ENCODE measurements around the gene NVL. TPM values are rescaled to one million over a fixed set of nuclear protein-coding genes. Genes with fewer than 3 reads are reported as not detected.
"Not testable (repeated sequence)": the region's sequence is repeated elsewhere in the genome, so short reads cannot be mapped to it uniquely, and the experiment has no call there.

The NVL gene
- total RNA-seq, 1 experiment from 2014 or later: 43.4 TPM

DNA sequence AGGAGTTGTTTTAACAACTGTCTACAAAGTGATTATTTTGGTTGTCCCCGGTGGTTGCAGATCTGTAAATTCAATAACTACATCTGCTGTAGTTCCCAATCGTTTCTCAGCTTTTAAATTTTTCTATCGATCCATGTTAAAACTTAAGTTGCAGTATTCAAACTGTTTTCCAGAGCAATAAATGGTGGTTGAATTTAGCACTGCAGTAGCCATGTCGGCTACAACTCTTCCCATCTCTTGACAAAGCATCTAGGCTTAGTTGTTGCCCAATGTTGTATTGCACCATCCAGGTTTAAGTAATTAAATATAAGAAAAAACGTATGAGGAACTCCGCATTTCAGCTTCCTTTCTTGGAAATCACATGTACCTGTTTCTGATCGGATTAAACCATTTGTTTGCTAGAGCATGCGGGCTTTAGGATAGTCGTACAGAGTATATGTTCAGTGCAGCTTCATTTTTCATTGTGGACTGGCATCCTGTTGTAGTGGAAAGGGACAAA, 27.7 kb upstream of the NVL start:
- TF ChIP-seq, protein P1, sequence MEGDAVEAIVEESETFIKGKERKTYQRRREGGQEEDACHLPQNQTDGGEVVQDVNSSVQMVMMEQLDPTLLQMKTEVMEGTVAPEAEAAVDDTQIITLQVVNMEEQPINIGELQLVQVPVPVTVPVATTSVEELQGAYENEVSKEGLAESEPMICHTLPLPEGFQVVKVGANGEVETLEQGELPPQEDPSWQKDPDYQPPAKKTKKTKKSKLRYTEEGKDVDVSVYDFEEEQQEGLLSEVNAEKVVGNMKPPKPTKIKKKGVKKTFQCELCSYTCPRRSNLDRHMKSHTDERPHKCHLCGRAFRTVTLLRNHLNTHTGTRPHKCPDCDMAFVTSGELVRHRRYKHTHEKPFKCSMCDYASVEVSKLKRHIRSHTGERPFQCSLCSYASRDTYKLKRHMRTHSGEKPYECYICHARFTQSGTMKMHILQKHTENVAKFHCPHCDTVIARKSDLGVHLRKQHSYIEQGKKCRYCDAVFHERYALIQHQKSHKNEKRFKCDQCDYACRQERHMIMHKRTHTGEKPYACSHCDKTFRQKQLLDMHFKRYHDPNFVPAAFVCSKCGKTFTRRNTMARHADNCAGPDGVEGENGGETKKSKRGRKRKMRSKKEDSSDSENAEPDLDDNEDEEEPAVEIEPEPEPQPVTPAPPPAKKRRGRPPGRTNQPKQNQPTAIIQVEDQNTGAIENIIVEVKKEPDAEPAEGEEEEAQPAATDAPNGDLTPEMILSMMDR (IDR thresholded peaks at IDR 0.05; ENCODE audit: unreplicated experiment): no peak
- Mint-ChIP-seq H3K4me3 (ENCODE audit: low read depth, unreplicated experiment) (peak overlapping the region; percentile 97), H3K36me3 (ENCODE audit: insufficient read depth, unreplicated experiment) (peaks cover 28% of the 10 kb centered on the region), H3K27ac (ENCODE audit: unreplicated experiment) (peak overlapping the region; percentile 18), H3K4me1 (ENCODE audit: low read depth, unreplicated experiment) (peaks cover 21% of the 10 kb centered on the region), H3K9me3 (ENCODE audit: low read depth, unreplicated experiment) (no peaks in the 10 kb centered on the region), H3K27me3 (ENCODE audit: unreplicated experiment) (no peaks in the 10 kb centered on the region)
- BruUV-seq (replicated peaks): no TSS peak
- intact Hi-C loops (cut with micrococcal nuclease; ENCODE audit: unreplicated experiment): loop anchor here (1.0 kb wide), 1 partner anchor 97 kb away; no protein-coding TSS in a partner anchor
- DNase-seq: no peak
- CTCF ChIA-PET: no interaction called here

DNA sequence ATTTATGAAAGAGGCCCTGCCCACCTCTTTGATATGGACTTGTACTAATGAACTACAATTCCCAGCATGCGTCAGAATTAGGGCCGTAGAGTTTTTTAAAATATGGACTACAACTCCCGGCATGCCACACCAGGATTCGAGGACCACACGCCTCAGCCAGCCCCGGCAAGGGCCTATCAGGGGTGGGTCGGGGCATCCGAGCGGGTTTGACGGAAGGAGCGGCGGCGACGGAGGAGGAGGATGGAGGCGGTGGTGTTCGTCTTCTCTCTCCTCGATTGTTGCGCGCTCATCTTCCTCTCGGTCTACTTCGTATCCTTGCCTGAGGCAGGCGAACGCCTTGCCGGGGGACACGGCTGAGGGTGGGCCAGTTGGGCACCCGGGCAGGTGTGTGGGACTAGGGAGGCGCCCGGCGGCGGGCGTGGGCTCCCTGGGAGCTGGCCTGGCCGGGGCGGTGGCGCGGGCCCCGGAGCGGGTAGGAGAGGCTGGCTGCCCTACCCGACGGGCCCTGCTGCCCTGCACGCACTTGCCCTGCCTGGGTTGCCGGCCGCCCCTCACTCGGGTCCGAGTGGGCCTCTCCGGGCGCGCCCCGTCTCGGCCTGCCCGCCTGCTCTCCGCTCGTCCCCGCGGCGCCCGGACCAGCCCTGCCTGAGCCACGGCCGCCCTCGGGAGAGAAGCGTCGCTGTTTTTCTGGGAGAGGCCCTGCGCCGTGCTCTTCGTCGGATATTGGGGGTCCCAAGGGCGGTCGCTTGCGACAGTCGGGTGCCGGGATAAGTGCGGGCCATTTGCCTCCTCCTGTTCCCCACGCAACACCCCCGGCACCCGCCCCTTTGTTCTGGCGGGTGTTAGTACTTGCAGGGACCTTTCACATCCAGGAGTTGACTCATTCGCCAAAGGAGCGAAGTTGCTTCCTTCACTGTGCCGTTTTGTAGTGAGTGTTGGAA, 27.0 kb upstream of the NVL start, which contains the start of gene CNIH4:
TSS of gene CNIH4 (plus strand) at position 195 of the 941 bp plus-strand sequence. CDS start at position 241, 46 bp downstream.
- CTCF ChIA-PET: no interaction called here

DNA sequence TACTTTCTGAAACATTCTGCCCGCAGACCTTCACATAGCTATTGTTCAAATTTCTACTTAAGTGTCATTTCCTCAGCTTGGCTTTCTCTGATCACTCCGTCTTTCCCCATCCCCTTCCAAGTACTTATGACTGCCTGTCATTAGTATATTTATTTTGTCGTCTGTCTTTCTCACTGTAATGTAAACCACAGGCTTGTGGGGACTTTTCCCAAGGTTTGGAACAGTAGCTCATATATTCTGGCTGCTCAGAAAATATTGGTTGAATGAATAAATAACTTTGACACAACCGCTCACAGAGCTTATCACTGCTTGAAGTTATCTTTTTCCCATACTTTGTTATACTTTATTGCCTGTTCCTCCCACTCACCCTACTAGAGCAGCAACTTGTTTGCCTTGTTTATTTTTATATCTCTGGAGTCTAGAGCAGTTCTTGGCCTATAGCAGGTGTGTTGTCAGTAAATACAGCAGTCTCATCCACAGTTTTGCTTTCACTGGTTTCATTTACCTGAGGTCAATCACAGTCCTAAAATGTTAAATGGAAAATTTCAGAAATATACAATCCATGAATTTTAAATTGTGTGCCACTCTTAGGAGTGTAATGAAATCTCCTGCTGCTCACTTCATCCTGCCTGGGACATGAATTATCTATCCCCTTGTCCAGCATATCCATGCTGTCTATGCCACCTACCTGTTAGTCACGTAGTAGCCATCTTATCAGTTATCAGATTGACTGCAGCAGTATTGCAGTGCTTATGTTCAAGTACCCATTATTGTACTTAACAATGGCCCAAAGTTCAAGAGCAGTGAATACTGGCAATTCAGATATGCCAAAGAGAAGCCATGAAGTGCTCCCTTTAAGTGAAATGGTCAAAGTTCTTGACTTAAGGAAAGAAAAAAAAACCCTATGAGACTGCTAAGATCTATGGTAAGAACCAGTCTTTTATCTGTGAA, 24.3 kb upstream of the NVL start:
- CTCF ChIA-PET: no interaction called here
- DNase-seq: no peak
- no peaks in the 10 kb centered on the region for H3K27me3 Mint-ChIP-seq (ENCODE audit: unreplicated experiment)
- H3K36me3 Mint-ChIP-seq (ENCODE audit: insufficient read depth, unreplicated experiment): peaks cover 18% of the 10 kb centered on the region
- no peaks in the 10 kb centered on the region for H3K9me3 Mint-ChIP-seq (ENCODE audit: low read depth, unreplicated experiment)
- H3K4me1 Mint-ChIP-seq (ENCODE audit: low read depth, unreplicated experiment): peaks cover 16% of the 10 kb centered on the region
- BruUV-seq (replicated peaks): no TSS peak
- H3K27ac Mint-ChIP-seq (ENCODE audit: unreplicated experiment): no peak overlapping the region
- intact Hi-C loops (cut with micrococcal nuclease; ENCODE audit: unreplicated experiment): no loop called here
- no peak overlapping the region for H3K4me3 Mint-ChIP-seq (ENCODE audit: low read depth, unreplicated experiment)
- TF ChIP-seq, protein P1 (IDR thresholded peaks at IDR 0.05; ENCODE audit: unreplicated experiment): no peak

More for the DNA sequence above, 27.0 kb upstream of the NVL start, which contains the start of gene CNIH4:
- TF ChIP-seq, protein P1 (IDR thresholded peaks at IDR 0.05; ENCODE audit: unreplicated experiment): no peak
- BruUV-seq (replicated peaks): no TSS peak
- peak; percentile 94 for DNase-seq
- peak within 1 kb of the TSS; percentile 18 for H3K27ac Mint-ChIP-seq (ENCODE audit: unreplicated experiment)
- H3K27me3 Mint-ChIP-seq (ENCODE audit: unreplicated experiment): no peaks in the 10 kb centered on the region
- peak within 1 kb of the TSS; percentile 97 for H3K4me3 Mint-ChIP-seq (ENCODE audit: low read depth, unreplicated experiment)
- intact Hi-C loops (cut with micrococcal nuclease; ENCODE audit: unreplicated experiment): loop anchor here (1.0 kb wide), 1 partner anchor 97 kb away; no protein-coding TSS in a partner anchor
- H3K9me3 Mint-ChIP-seq (ENCODE audit: low read depth, unreplicated experiment): no peaks in the 10 kb centered on the region
- H3K36me3 Mint-ChIP-seq (ENCODE audit: insufficient read depth, unreplicated experiment): peaks cover 23% of the 10 kb centered on the region
- peaks cover 21% of the 10 kb centered on the region for H3K4me1 Mint-ChIP-seq (ENCODE audit: low read depth, unreplicated experiment)

DNA sequence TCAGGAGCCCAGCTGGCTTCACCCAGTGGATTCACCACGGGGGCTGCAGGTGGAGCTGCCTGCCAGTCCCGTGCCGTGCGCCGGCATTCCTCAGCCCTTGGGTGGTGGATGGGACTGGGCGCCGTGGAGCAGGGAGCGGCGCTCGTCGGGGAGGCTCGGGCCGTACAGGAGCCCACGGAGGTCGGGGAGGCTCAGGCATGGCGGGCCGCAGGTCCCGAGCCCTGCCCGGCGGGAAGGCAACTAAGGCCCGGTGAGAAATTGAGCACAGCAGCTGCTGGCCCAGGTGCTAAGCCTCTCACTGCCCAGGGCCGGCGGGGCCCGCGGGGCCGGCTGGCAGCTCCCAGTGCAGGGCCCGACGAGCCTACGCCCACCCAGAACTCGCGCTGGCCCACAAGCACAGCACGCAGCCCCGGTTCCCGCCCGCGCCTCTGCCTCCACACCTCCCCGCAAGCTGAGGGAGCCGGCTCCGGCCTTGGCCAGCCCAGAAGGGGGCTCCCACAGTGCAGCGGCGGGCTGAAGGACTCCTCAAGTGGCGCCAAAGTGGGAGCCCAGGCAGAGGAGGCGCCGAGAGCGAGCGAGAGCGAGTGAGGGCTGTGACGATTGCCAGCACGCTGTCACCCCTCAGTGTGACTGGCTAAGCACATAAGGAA, 22.6 kb upstream of the NVL start:
- H3K27me3 Mint-ChIP-seq (ENCODE audit: unreplicated experiment); DNase-seq; H3K9me3 Mint-ChIP-seq (ENCODE audit: low read depth, unreplicated experiment); BruUV-seq (replicated peaks); H3K4me3 Mint-ChIP-seq (ENCODE audit: low read depth, unreplicated experiment); H3K27ac Mint-ChIP-seq (ENCODE audit: unreplicated experiment); H3K4me1 Mint-ChIP-seq (ENCODE audit: low read depth, unreplicated experiment); CTCF ChIA-PET; intact Hi-C loops (cut with micrococcal nuclease; ENCODE audit: unreplicated experiment): not testable (repeated sequence)
- H3K36me3 Mint-ChIP-seq (ENCODE audit: insufficient read depth, unreplicated experiment): peaks cover 12% of the 10 kb centered on the region

DNA sequence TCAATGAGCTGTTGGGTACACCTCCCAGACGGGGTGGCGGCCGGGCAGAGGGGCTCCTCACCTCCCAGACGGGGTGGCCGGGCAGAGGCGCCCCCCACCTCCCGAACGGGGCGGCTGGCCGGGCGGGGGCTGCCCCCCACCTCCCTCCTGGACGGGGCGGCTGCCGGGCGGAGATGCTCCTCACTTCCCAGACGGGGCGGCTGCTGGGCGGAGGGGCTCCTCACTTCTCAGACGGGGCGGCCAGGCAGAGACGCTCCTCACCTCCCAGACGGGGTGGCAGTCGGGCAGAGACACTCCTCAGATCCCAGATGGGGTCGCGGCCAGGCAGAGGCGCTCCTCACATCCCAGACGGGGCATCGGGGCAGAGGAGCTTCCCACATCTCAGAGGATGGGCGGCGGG, 19.7 kb upstream of the NVL start:
- H3K27me3 Mint-ChIP-seq (ENCODE audit: unreplicated experiment); H3K36me3 Mint-ChIP-seq (ENCODE audit: insufficient read depth, unreplicated experiment); H3K27ac Mint-ChIP-seq (ENCODE audit: unreplicated experiment); H3K4me3 Mint-ChIP-seq (ENCODE audit: low read depth, unreplicated experiment); DNase-seq; intact Hi-C loops (cut with micrococcal nuclease; ENCODE audit: unreplicated experiment); H3K4me1 Mint-ChIP-seq (ENCODE audit: low read depth, unreplicated experiment); H3K9me3 Mint-ChIP-seq (ENCODE audit: low read depth, unreplicated experiment); BruUV-seq (replicated peaks); CTCF ChIA-PET: not testable (repeated sequence)
